HG03139 (cell line): ENCODE measurements around the gene ASB6.

Experiments
- ATAC-seq: cut with Tn5 transposase; IDR thresholded peaks from one replicate; pipeline ENCODE4 v1.9.1; 2021; ENCODE audit not compliant: unreplicated experiment

The ASB6 gene

DNA sequence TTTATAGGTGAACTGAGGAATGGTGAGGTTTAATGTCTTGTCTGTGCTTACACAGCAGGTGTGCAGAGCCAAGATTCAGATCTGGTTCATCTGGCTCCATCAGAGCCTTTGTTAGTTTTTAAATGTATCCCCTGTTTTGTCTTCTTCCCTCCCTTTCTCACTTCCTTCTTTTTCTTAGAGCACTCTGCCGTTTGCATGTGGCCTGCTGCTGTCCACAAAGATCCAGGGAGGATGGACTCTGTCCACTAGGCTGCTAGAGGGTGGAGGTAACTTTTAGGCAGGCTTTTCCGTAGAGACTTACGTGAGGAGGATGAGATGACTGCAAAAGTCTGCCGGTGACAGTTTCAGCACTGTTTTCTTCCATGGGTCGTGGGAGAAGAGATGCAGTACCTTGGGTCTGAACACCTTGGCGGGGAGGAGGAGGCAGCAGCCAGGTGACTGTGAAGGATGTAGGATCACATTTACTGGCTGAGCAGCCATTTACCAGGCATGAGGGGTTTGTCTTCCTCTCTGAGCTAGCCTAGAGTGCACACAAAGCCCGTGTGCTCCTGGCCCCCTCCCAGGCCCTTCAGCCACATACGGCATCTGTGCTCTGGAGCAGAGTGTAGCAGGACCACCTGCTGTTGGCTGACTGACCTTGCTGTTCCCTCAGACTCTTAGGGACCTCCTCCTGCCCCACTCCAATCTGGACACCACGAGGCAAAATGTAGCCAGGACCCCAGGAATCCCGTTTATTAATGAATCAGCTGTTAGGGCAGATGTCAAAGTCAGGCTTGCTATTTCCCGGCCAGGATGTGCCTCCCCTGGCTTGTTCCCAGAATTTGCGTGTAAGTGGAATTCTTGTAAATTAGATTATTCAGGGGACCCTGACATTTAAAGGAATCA, 14.2 kb downstream of the ASB6 start:
- ATAC-seq: no peak

DNA sequence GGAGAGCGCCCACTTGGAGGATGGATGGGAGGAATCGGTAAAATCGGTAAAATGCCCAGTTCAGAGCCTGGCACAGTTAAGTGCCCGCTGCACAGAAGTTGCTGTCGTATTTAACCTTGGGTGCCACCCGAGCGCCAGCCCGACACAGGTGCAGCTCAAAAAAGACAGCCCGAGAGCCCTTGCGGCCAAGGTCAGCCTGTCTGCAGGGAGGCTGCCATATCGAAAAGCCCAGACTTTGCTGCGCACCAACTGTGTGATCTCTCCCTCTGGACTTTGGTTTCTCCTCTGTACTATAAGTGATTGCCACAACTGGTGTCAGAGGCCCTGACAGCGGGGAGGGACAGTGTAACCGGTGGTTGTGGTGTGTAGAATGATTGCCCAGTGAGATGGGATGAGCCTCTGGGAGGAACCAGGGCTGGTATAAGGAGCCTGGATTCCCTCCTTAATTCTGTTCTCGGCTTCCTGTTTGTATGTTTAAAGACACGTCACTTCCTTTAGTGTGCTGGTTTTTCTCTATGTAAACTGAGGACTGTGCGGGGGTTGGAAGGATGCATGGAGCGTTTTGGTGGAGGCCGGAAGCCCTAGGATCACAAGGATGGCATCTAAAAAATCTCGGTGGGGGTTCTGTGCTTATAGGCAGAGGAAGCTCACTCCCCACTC, 15.2 kb downstream of the ASB6 start:
- peak; percentile 17 for ATAC-seq

DNA sequence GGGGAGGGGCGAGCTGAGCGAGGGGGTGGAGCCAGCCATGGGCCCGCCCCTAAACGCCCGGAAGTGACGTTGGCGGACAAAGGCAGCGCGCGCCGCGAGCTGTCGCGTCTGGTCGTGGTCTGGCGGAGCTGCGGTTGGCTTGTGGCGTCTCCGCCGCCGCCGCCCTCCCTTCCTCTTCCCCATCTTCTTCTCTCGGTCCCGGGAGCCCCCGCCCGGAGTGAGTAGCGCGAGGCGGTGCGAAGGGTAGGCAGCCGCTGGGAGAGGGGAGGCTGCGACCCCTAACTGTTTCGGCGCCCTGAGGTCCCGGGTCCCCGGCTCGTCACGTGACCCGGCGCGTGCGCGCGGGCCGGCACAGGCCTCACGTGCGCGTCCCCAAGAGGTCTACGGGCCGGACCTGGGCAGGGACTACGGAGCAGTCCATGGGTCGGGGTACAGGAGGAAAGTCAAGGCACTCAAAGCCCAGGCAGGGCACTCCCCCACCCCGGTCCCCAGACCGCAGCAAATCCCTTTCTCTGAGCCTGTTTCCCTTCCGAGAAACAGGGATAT, 15.8 kb downstream of the ASB6 start, which contains the start of gene NTMT1:
NTMT1 (plus strand) TSS at position 85 of the 546 bp plus-strand sequence. CDS start 6,541 bp downstream, outside the sequence.
- peak; percentile 65 for ATAC-seq

DNA sequence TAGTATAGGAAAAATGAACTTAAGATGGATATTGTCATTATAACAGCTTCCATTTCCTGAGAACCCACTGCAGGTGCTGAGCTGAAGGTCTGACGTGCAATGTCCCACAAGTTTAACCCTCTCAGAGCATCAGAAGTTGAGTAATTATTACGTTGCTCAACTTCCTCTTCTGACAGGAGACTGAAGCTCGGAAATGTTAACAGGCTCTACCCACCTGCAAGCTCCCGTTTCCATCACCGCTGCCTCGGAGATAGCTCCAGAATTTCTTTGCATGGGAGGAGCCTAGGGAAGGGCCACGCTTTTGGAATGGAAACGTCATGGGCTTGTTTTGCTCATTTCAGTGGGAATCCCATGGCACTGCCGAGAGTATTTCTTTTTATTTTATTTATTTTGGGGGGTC, 17.0 kb downstream of the ASB6 start:
- ATAC-seq: no peak

DNA sequence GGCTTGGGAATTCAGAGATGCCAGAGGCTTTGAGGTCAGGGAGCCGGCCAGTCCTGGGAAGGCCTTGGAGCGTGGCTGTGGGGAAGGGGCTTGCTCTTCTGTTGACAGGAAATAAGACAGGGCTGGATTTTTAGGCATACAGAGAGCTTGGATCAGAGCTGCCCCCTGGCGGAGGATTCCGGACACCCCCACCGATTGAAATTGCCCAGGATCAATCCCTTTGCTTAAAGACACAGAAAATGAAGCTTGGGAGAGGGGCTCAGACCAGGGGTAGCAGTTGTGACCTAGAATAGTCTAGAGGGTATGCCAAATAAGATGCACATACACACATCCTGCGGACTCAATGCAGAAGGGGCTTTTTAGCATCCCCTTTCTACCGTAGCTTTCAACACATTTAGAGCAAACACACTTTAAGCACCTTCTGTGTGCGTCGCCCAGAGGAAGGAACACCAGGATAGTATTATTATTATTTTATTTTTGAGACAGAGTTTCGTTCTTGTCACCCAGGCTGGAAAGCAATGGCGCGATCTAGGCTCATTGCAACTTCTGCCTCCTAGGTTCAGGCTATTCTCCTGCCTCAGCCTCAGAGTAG, 17.7 kb downstream of the ASB6 start:
- ATAC-seq: no peak

DNA sequence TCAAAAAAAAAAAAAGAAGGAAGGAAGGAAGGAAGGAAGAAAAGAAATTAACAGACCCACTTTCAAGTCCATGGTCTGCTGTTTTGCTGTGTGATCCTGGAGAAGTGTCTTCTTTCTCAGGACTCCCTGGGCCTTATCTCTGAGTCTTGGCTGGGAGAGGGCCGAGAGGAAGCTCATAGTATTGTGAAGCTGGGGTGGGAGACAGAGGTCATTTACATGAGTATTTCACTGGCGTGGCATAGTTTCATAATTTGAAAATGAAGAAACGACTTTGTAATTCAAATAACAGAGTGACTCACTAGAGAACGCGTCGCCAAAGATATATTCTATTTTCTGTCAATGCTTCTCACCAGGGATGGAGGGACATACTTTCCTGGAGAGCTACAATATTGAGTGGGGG, 18.6 kb downstream of the ASB6 start:
- no peak for ATAC-seq

DNA sequence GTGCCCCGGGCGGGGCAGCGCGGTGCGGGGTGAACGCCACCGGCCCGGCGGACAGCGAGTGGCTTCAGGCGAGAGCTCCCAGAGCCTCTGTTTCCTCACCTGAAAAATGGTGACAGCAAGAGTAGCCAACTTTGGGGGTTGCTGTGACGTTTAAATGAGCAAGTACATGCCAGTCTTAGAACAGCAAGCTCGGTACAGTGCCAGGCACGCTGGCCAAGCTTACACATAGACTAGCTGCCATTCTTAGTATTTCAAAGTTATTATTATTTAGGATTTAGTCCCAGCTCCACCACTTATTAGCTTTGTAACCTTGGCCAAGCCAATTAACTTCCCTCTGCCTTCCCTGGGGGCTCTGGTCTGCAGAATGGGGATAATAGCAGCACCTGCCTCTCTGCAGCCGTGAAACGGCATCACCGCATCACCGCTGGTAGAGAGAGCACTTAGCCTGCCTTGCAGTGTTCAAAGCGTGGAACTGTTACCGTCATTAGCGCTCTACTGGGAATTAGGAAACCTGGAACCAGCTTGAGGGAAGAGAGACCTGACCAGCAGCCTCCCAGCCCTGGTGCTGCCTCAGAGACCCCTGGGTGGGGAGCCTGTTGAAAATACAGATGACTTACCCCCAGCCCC, 21.2 kb downstream of the ASB6 start, which contains the start of gene C9orf50:
C9orf50 (minus strand) TSS at position 433 of the 627 bp plus-strand sequence. CDS start 527 bp downstream, outside the sequence.
- ATAC-seq: no peak

DNA sequence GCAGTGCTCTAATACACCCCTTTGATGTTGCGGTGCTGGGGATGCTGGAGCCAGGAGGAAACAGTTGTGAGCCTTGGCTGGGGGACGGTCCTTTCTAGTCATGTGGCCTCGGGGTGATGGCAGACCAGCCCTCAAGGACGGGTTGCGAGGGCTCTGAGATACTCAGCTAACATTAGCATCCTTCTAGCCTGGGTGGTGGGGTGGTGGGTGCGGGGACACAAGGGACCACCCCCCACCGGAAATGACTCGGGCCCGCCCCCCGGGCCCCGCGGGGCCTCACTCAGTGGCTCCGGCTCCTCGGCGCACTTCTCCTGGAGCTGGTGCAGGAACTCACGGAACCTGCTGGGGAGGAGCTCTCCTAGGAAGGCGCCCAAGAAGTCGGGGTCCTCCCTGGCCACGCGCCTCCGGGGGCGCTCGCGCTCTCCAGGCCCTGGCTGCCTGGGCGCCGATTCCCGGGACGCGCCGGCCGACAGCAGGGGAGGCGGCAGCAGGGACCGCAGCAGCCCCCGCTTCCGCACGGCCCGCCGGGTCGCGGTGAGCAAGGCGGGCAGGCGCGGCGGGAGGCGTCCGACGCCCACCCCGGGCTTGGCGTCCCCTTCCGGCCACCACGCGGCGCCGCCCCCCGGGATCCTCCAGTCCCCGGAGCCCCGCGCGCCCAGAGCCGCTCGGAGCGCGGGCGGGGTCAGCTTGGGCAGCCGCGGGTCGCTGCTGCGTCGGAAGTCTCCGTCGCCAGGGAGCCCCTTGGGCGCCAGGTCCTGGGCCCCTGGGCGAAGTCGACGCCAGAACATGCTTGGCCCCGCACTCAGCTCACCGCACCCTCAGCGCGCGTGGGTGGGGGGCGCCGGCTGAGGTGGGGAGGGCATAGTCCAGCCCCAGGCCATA, 21.9 kb downstream of the ASB6 start:
- no peak for ATAC-seq

DNA sequence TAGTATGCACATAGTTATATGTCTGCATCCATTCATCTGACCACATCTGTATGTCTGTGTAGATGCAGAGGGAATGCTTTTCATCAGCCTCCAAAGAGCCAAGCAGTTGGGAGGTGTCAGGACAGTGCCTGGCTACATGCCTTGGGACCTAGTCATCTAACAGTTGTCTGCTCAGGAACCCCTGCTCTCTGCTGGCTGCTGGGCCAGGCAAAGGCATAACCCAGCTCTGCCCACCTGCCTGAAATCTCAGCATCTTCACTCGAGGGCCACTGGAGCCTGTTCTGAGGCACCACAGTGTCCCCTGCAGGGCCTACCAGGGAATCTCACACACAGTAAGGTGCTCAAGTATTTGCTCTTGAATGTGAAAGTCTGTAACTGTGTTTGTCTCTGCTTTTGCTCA, 24.8 kb downstream of the ASB6 start:
- no peak for ATAC-seq

DNA sequence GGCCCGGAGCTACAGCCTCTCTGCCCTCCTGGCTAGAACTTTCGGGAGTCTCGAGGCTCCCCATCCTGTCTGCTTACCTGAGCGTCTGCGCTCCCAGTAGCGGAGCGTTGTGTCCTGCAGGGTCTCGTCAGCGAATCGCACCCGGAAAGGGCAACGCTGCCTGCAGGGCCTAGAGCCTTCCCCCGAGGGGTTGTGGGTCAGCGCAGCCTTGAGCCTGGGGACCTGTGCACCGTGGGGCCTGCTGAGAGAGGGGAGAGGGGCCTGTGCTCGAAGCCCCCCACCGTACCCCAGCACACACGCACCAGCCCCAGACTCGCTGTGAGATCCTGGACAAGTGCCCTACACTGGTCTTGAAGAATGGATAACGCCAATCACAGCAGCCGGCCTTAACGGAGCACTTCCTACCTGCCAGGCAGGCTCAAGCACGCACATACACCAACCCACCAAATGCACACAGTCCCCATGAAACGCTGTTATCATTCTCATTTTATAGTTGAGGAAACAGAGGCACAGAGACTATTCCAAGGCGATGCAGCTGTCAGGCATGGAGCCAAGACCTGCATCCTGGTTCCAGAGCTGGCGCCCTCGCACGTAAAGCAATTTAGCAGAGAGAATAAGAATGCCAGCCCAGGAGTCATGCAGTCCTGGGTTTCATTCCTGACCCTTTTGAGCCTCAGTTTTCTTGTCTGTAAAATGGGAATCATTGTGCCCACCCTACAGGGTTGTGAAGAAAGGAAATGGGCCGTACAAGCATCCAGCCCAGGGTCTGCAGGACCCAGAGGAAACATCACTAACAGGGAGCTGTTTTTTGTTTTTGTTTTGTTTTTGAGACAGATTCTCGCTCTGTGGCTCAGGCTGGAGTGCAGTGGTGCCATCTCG, 26.3 kb downstream of the ASB6 start:
- no peak for ATAC-seq

DNA sequence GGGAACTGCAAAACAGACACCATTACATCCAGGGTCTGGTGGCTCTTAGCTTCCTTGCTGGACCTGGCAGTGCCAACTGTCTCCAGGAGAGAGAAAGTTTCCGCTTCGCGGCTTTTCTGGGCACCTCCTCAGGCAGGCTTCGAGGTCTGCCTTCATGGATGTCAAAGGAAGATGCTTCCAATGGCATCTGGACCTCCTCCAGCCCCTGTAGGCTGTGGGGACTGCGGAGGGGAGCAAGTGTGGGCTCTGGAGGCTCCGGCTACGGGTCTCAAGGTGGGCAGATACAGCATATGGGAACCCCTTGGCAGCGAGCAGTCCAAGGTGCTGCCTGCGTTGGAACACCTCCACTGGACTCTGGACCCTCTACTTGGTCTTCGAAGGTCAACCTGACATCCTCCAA, 27.0 kb downstream of the ASB6 start:
- ATAC-seq: no peak

DNA sequence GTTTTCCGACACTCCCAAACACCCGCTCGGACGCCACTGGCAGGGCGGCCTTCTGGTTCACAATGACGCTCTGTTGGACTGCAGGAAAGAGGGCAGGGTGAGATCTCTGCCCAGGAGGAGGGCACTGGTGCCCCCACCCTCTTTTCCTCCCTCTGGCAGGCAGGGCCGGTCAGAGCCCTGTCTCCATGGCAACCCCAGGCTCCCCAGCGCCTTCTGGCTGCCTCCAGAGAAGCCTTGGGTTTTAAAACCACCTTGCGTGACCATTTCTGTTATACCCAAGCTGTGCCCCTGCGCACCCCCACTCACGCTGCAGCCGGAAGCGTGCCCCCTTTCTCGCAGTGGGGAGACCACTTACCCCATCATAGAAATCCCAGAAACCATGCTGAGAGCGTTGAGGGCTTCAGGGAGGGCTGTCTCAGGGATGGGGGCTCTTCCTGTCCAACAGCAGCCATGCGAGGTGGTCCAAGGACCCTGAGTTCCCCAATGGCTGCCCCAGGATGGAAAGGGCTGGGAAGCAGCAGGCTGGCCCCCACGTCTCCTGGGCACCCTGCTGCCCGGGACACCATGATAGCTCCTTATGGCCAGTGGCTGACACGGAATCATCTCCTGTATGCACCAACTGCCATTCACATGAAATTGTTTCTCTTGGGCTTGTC, 28.3 kb downstream of the ASB6 start:
- ATAC-seq: no peak

DNA sequence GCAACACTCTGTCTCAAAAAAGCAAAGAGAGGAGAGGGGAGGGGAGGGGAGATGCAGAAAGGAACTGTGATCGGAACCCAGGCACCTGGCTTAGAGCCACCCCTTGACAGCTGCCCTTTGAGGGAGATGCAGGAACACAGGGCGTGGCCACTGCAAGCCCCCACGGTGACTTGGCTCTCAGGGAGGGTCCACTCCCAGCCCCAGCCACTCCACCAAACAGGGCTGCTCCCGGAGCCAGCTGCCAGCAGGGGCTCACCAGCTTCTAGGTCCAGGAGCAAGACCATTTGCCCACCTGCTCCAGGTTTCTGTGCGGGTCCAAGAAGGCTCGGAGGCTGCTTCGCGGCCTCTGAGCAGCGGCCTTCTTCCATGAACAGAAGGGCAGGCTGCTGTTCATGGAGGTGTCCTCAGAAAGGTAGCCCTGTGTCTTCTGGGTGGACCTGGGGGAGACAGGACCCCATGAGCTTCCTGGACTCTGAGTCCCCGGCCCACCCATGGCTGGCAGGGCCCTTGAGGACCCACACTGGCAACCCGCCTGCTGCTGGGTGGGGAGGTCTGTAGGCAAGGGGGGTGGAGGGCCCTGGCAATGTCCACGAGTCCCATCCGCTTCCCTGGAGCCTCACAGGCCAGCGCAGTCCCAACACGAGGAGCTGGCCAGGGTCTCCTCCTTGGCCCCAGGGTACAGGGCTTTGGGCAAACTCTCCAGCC, 29.0 kb downstream of the ASB6 start:
- no peak for ATAC-seq

DNA sequence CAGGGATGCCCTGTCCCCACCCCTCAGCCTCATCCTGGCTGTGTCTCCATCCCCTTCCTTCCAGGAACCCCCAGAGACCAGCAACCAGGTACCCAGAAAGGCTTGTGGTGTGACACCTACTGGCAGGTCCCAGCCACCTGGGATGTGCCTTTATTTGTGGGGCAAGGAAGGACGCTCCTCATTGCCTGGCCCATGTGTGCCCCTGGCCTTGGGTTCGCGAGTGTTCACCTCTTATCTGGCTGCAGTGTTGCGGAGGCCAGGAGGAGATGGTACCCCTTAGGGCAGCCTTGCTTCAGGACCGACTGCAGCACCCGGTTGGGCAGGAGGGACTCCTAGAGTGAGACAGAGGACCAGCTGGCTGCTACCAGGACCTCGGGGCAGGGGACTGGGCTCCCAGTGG, 29.8 kb downstream of the ASB6 start:
- no peak for ATAC-seq

DNA sequence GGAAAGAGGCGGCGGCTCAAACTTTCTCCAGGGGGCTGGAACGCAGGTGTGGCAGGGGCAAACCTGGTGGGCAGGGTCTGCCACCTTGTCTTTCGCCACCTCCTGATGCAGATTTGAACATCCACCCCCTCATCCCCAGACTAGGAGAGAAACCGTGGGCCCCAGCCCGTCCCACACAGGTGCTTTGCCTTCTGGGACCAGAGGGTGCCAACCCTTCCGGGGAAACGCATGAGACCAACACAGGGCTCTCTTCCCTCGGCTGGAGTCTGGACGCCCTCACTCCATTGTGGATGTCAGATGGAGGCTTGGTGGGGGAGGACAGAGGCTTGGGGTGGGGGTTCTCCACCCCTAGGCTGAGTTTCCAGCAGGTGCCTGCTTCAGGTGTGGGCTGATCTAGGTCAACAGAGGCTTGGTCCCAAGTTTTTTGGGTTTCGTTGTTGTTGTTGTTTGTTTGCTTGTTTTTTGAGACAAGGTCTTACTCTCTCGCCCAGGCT, 30.6 kb downstream of the ASB6 start:
- no peak for ATAC-seq

DNA sequence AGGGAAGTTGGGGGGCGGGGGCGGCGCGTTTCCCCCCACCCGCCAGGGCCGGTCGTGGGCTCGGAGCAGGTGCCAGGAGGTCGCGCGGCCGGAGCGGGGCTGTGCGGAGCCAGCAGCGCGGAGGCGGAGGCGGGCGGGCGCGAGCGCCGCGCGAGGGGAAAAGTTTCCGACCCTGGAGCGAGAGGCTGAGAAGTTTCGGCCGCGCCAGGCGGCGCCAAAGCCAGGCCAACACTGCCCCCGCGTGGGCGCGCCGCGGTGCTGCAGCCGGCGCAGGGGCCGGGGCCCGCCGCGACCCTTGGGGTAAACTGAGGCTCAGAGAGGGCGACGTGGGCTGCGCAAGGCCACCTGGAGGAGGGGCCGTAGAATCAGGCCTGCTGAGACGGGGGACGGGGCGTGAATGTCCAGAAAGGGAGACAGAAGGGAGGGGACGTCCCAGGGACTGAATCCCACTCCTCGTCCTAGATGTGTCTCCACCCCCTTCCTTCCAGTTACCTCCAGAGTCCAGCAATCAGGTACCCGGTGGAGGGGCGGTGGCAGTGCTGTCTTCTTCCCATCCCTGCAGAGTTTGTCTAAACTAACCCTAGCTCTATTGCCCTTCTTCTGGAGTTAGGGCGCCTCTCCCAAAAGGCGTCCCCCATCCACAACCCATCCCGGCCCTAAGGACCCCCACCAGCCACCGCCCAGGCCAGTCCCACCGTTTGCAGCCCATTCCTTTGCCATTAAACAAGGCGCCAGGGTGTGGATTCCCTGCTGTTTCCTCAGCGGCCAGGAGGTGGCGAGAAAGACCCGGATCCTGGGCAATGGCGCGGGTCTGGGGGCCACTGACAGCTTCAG, 31.3 kb downstream of the ASB6 start:
- no peak for ATAC-seq

DNA sequence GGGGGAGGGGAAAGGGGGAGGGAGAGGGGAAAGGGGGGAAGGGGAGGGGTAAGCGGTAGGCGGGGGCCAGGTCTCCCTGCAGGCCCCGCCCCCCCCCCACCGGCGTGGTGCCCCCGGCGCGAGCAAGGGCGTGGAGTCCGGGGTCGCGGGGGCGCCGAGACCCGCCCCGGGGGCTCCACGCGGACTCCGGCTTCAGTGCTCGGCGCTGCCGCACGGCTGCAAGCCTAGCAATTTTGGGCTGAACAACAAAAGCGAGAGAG, 31.8 kb downstream of the ASB6 start:
- ATAC-seq: no peak
